Measurements from ENCODE around the gene UBE4B. TPM values are rescaled to one million over a fixed set of nuclear protein-coding genes. Genes with fewer than 3 reads are reported as not detected.

Gene UBE4B
- total and polyA plus RNA-seq, 2 of the 13 experiments (the other 11 are each of a cell fraction or from before 2014, with no cell fraction given), result 15.2 to 24.8 TPM

GRCh38 chr1:9992910-9993309 lies 39.8 kb upstream of the UBE4B start (continued):
- TF ChIP-seq ZNF788 (CRISPR knock-in tag; IDR thresholded peaks at IDR 0.05; ENCODE audit: borderline replicate concordance), result no peak
- TF ChIP-seq HHEX (CRISPR knock-in tag; IDR thresholded peaks at IDR 0.05), result no peak

DNA sequence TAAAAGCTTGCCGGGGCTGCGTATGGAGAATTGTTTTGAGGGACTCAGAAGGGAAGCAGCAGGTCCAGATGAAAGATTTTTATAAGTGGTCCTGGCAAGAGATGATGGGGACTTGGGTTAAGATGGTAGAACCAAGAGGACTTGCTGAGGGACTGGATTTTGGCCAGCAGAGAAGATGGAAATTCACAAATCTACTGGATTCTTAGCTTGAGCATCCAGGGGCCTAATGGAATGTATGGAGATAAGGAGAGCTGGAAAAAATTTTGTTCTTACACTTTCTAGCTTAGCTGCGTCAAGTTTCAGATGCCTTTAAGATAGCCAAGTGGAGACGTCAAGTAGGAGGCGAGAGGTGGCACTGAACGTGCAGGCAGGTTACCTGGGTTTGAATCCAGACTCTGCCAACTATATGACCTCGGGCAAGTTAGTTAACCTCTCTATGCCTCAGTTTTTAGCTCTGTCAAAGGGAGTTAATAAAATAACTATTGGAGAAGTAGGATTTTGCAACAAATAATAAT lies 39.1 kb upstream of the UBE4B start:
- ChIA-PET CTCF (ENCODE audit: low intra/inter-chr PET ratio, low total read pairs) (no interaction called here), POLR2A (no interaction called here)
- no peak for FAIRE-seq
- intact Hi-C loops (cut with micrococcal nuclease; ENCODE audit: unreplicated experiment) (no loop called here), in situ Hi-C loops (cut with HindIII; ENCODE audit: extremely low pct_ligation_motif_present, low pct_unique_long_range_greater_than_20kb) (no loop called here)
- no peak overlapping the region for H2AFZ ChIP-seq (ENCODE audit: low read length)
- no peak overlapping the region for H3K4me2 ChIP-seq (ENCODE audit: low read depth, low read length)
- no peak for ATAC-seq
- no peak overlapping the region for H3K27ac ChIP-seq (ENCODE audit: extremely low read length, insufficient read depth, low read length)
- no TSS peak for BruUV-seq (replicated peaks)
- 71% methylated on average over 7 of the region's 7 CpGs for whole genome bisulfite sequencing (ENCODE audit: low lambda C conversion rate)
- H3K36me3 ChIP-seq (replicated peaks in 1 of 2; ENCODE audit: control insufficient read depth in 1 of 2, insufficient read depth in 2 of 2, low read length in 2 of 2), result no peaks in the 10 kb centered on the region
- peaks cover 7% of the 10 kb centered on the region for H3K4me1 ChIP-seq (ENCODE audit: insufficient read depth, low read length)
- H3K27me3 ChIP-seq (ENCODE audit: control insufficient read depth in 1 of 2, insufficient read depth in 2 of 2, low read length in 2 of 2), result peaks cover 3 to 17% of the 10 kb centered on the region in 2 experiments; a peak in 4 of 5 replicates
- DNase-seq (ENCODE audit: low spot score), result no peak
- H3K79me2 ChIP-seq (ENCODE audit: insufficient read depth, low read length), result no peaks in the 10 kb centered on the region
- no peak overlapping the region for H3K4me3 ChIP-seq (replicated peaks in 1 of 3; ENCODE audit: insufficient read depth in 1 of 3, low read depth in 2 of 3, low read length in 3 of 3)
- H4K20me1 ChIP-seq (ENCODE audit: insufficient read depth, low read length), result no peaks in the 10 kb centered on the region
- H3K9ac ChIP-seq (ENCODE audit: insufficient read depth, low read depth, low read length), result no peak overlapping the region
- no peaks in the 10 kb centered on the region for H3K9me3 ChIP-seq (ENCODE audit: low read length)
- TF ChIP-seq MTERF4 (CRISPR knock-in tag; IDR thresholded peaks at IDR 0.05) (no peak), DDIT3 (CRISPR knock-in tag; IDR thresholded peaks at IDR 0.05) (no peak), ZNF557 (CRISPR knock-in tag; IDR thresholded peaks at IDR 0.05) (no peak), MYPOP (CRISPR knock-in tag; IDR thresholded peaks at IDR 0.05) (no peak), DMTF1 (CRISPR knock-in tag; IDR thresholded peaks at IDR 0.05) (no peak), ARNTL (CRISPR knock-in tag; IDR thresholded peaks at IDR 0.05) (no peak), ZNF510 (CRISPR knock-in tag; IDR thresholded peaks at IDR 0.05; ENCODE audit: low read depth) (no peak), EEA1 (CRISPR knock-in tag; IDR thresholded peaks at IDR 0.05; ENCODE audit: borderline replicate concordance) (no peak), ZNF136 (CRISPR knock-in tag; IDR thresholded peaks at IDR 0.05; ENCODE audit: low read depth) (no peak)
- TF ChIP-seq, protein P1, sequence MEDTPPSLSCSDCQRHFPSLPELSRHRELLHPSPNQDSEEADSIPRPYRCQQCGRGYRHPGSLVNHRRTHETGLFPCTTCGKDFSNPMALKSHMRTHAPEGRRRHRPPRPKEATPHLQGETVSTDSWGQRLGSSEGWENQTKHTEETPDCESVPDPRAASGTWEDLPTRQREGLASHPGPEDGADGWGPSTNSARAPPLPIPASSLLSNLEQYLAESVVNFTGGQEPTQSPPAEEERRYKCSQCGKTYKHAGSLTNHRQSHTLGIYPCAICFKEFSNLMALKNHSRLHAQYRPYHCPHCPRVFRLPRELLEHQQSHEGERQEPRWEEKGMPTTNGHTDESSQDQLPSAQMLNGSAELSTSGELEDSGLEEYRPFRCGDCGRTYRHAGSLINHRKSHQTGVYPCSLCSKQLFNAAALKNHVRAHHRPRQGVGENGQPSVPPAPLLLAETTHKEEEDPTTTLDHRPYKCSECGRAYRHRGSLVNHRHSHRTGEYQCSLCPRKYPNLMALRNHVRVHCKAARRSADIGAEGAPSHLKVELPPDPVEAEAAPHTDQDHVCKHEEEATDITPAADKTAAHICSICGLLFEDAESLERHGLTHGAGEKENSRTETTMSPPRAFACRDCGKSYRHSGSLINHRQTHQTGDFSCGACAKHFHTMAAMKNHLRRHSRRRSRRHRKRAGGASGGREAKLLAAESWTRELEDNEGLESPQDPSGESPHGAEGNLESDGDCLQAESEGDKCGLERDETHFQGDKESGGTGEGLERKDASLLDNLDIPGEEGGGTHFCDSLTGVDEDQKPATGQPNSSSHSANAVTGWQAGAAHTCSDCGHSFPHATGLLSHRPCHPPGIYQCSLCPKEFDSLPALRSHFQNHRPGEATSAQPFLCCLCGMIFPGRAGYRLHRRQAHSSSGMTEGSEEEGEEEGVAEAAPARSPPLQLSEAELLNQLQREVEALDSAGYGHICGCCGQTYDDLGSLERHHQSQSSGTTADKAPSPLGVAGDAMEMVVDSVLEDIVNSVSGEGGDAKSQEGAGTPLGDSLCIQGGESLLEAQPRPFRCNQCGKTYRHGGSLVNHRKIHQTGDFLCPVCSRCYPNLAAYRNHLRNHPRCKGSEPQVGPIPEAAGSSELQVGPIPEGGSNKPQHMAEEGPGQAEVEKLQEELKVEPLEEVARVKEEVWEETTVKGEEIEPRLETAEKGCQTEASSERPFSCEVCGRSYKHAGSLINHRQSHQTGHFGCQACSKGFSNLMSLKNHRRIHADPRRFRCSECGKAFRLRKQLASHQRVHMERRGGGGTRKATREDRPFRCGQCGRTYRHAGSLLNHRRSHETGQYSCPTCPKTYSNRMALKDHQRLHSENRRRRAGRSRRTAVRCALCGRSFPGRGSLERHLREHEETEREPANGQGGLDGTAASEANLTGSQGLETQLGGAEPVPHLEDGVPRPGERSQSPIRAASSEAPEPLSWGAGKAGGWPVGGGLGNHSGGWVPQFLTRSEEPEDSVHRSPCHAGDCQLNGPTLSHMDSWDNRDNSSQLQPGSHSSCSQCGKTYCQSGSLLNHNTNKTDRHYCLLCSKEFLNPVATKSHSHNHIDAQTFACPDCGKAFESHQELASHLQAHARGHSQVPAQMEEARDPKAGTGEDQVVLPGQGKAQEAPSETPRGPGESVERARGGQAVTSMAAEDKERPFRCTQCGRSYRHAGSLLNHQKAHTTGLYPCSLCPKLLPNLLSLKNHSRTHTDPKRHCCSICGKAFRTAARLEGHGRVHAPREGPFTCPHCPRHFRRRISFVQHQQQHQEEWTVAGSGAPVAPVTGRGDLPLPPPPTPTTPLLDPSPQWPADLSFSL (CRISPR knock-in tag; IDR thresholded peaks at IDR 0.05), result no peak

Data from HepG2 (cell line).